NCI-H1930 (cell line): ENCODE data around the gene ZBED4.

ENCODE experiments used
- DNase-seq, 2 experiments: peaks; one replicate each; lab custom pipeline; 2025; lab: John Stamatoyannopoulos, UW

The ZBED4 gene

GRCh38 chr22:49903322-49904039 is 49.8 kb downstream of the ZBED4 start:
- peak; percentile 8 to 57 for DNase-seq

GRCh38 chr22:49904040-49904369 is 50.4 kb downstream of the ZBED4 start:
- no peak for DNase-seq

- no peak for DNase-seq
Observed at GRCh38 chr22:49905465-49905864, 51.8 kb downstream of the ZBED4 start.

DNA sequence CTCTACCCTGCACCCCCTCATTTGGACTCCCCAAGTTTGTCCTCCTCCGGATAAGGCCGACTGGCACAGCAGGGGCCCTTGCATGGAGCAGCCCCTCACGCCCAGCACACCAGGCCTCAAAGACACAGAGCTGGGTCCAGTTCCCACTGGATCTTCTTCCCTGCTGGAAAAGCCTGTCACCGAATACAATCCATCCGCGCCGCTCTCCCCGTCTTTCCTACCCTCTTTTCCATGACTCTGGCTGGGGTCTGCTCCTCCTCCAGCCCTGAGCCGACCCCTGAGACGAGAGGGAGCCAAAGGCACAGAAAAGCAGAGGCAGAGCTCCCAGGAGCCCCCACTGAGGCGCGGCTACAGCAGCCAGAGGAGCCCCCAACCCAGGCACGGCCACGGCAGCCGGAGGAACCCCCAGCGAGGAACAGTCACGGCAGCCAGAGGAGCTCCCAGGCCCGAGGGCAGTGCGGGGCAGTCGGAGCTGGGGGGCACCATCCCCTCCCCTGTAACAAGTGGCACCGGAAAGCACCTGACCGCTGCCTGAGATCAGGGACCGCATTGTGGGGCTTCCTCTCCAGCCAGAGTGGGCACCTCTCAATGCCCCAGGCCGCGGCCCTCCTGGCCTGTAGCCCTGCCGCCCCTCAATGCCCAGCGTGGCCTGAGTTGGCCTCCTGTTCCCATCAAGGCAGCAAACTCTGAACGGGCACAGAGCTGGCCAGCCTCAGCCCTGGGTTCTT is 52.6 kb downstream of the ZBED4 start:
- DNase-seq = no peak

GRCh38 chr22:49906799-49907290 is 53.2 kb downstream of the ZBED4 start:
- no peak for DNase-seq

DNA sequence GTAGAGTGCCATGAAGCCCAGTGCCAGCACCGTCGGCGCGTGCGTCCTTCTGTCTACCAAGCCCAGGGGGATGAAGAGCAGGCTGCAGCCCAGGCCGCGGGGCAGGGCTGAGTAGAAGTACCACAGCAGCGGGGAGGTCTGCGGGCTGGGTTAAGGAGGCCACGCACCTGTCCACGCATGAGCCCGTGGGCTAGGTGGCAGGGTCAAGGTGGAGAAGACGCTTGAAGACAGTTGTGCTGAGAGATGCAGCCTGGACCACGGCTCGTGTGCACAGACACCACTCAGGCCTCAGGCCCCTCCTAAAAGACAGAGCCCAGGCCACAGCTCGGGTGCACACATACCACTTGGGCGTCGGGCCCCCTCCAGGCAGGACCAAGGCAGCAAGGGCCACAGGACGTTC is 54.2 kb downstream of the ZBED4 start:
- no peak for DNase-seq

- DNase-seq = no peak
Observed at GRCh38 chr22:49909476-49910205, 56.0 kb downstream of the ZBED4 start.

DNA sequence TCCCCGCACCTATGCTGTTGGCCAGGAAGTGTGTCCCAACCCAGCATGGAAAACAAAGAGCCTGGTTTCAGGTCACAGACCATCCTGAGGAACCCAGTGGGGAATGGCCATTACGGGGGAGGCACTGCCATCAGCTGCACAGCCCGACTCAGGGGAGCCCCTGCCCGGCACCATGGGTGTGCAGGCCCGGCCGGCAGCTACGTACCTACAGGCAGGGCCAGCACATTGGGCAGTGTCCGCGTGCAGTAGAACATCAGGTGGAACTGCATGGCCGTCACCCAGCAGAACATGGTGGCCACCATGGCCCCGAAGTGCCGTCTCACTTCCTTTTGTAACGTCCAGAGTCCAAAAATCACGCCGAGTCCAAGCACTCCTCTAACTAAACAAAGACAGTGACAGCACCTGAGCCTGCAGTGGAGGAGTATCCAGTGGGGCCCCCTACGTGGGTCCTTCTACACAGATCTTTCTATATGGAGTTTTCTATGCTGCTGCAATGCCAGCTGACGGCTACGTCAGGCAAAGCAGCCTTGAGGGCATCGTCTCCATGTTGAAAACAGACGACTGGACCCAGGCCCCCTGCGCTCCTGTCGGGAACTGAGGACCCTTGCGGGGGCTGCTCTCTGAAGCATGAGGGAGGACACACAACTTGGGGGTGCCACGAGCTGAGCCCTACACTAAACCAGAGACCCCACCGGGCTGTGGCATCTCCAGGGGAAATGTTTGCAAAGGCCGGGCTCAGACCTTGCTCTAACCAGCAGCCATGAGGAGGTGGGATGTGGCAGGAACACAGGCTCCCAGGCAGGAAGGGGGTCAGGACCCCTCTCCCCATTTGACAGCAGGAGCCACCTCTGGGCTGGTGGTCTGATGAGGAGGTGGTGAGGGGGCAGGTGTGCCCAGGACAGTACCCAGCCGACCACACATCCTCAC is 56.8 kb downstream of the ZBED4 start:
- DNase-seq = no peak

DNA sequence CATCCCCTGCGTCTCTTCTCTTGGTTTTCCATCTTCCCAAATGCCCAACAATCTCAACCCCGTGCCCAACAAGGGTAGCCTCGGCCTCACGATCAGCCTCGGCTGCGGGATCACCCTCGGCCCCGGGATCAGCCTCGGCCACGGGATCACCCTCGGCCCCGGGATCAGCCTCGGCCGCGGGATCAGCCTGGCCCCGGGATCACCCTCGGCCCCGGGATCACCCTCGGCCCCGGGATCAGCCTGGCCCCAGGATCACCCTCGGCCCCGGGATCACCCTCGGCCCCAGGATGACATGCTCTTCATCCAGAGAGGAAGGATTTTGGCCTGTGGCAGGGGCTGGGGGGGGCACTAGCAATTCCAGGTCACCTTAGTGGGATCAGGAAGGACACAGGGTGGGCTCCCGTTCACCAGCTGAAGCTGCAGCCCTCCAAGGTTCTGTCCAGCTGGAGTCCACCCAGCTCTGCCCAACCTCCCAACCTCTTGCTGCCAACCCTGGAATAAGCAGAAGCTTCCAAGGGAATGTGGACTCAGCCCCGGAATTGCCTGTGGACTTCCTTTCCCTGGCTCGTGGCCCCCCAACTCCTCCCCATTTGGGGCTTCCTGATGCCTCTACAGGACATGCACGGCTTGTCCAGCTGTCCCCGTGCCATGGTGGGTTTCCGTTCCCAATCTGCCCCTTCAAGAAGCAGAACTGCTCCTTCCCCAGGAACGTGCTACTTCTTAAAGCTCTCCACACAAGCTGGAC is 58.4 kb downstream of the ZBED4 start:
- DNase-seq = no peak

GRCh38 chr22:49913026-49913425 is 59.4 kb downstream of the ZBED4 start:
- no peak for DNase-seq

- no peak for DNase-seq
Observed at GRCh38 chr22:49913446-49913845, 59.8 kb downstream of the ZBED4 start.

GRCh38 chr22:49914256-49914655 is 60.6 kb downstream of the ZBED4 start:
- no peak for DNase-seq

GRCh38 chr22:49915610-49916009 is 62.0 kb downstream of the ZBED4 start:
- DNase-seq = no peak

- no peak for DNase-seq
Observed at GRCh38 chr22:49916831-49917230, 63.2 kb downstream of the ZBED4 start.

GRCh38 chr22:49917974-49918910 is 64.6 kb downstream of the ZBED4 start, which contains the start of the genes ALG12 and CRELD2:
TSS of gene ALG12 (minus strand) at chr22:49918438. CDS start at chr22:49913765, 4,673 bp downstream.
TSS of gene CRELD2 (plus strand) at chr22:49918634. CDS start at chr22:49918770, 136 bp downstream.
- DNase-seq = peak; percentile 93 to 96

DNA sequence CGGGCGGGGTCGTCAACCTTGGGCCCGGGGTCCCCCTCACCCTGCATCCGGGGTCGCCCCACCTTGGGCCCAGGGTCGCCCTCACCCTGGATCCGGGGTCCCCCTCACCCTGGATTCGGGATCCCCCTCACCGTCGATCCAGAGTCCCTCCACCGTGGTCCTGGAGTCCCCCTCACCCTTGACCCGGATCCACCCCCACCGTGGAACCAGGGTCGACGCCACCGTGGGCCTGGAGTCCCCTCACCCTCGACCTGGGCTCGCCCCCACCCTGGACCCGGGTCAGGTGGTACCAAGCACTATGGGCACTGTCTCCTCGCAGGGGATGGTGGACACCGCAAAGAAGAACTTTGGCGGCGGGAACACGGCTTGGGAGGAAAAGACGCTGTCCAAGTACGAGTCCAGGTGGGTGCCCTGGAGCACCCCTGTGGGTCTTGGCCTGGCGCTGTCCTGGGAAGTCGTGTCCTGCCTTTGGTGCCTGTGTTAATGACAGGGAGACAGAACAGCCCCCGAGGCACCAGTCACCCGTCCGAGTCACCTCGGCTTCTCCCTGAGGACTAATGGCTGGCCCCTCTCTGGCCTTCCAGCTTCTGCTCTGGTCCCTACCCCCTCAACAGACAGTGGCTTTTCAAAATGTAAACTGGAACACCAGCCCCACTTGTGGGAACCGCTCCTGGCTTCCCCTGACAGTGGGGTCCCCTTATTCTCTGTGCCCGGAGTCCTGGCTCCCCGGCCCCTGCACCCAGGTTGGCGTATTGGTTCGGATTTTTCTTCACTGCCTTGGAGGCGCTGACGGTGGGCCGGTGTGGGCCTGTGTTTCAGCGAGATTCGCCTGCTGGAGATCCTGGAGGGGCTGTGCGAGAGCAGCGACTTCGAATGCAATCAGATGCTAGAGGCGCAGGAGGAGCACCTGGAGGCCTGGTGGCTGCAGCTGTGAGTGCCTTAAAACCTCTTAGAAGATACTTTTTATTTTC is 65.6 kb downstream of the ZBED4 start:
- DNase-seq = no peak

GRCh38 chr22:49920859-49921258 is 67.2 kb downstream of the ZBED4 start:
- DNase-seq = no peak

- no peak for DNase-seq
Observed at GRCh38 chr22:49921508-49922278, 68.0 kb downstream of the ZBED4 start.
